Middle frontal gyrus (tissue), 1 donor: ENCODE data around the gene TNIP1.

ENCODE experiments used
- DNase-seq: peaks from one replicate; pipeline ENCODE4 v3.0.0-alpha.2; 2015; ENCODE audit warnings: low spot score; ENCODE audit errors: extremely low spot score

The TNIP1 gene

DNA sequence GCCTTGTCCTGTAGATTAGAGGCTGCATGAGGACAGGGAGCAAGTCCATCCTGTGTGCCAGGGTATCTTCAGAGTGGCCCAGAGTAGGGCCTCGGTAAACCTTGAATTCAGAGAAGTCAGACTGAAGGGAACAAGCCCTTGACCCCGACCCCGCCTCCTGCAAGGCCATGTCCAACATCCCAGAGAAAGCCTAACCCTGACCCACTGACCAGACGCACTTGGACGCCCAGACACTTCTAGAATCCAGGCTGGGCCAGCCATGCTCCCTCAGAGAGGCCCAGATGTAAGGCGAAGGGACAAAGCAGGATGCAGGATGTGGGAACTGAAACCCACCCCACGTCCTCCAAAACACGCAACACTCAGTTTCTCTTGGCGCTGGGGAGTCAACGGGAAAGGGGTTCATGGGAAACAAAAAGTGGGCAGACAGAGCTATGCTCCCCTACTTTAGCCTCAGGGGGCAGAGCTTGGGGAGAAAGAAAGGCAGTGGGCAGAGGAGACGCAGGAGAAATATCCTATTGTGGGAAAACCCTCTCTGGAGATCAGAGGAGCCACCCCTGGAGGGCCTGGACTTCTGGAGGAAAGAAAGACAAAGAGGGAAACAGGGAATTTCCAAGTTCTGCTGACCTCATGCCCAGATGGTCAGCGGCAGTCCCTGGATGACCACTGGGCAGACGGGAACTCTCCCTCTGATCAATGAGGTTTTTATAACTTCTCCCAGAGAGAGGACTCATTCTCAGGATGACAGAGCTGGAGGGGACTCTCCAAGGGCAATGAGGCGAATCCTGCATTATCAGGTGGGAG lies 13.0 kb downstream of the TNIP1 start:
- DNase-seq = no peak

- DNase-seq = no peak
Observed at GRCh38 chr5:151066920-151067319, 13.9 kb downstream of the TNIP1 start.

- no peak for DNase-seq
Observed at GRCh38 chr5:151065609-151066008, 15.2 kb downstream of the TNIP1 start.

DNA sequence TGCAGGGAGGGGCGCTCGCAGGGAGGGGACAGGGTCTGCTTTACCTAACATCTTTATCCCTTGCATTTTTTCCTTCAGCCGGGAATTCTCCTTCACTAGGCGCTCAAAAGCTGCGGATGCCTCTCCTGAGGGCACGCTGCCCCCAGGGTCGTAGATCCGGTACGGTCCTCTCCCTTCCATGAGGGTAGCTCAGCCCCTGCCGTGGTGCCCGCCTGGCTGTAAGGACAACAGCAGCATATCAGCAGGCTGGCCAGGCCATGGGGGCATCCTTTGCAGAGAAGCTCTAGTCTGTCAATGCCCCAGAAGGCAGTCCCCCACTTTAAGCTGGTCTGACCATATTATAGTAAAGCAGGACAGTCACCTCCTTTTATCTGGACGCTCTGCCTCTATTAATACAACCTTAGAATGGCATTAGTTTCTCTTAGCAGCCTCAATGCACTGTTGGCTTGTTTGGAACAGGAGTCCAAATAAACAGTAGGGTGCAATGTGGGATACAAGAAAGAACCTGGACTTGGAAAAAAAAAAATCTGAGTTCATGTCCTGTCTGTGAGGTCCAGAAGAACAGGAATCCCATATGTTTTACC lies 15.8 kb downstream of the TNIP1 start:
- DNase-seq = no peak

DNA sequence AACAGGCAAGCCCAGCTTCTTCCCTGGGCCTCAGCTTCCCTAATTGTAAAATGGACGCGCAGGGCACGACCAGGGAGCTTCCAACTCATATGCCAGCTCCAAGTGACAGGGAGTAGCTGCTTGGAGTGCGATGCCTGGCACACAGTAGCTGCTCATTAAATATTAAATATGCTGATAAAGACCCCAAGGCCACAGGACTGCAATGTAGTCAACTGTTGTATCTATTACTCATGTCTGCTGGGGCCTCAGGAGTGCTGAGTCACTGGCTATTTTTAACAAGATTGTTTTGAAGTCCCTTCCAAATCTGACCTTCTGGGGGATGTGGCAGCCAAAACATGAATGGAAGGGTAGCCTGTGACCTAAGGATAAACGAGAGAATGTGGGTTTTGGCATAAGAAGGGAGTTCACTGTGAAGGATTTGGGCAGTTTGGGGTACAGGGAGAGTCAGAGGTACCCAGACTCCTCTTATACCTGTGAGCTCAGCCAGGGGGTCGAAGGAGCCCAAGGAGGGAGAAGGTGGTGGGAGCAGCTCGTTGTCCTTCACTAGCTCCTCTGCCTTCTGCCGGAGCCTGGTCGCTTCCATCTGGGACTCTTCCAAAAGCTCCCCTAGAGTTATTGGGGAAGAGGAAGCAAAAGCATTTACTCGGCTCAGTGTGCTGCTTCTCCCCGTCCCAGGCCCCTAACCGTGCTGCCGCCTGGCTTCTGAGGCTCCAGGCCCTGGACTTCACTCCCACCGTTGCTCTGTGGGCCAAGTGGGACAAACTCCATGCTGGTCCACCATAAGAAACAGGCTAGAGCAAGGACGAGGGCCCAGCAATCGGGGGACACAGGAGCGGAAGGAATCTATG lies 17.5 kb downstream of the TNIP1 start:
- DNase-seq = no peak

GRCh38 chr5:151062405-151063141 lies 18.3 kb downstream of the TNIP1 start:
- DNase-seq = no peak

DNA sequence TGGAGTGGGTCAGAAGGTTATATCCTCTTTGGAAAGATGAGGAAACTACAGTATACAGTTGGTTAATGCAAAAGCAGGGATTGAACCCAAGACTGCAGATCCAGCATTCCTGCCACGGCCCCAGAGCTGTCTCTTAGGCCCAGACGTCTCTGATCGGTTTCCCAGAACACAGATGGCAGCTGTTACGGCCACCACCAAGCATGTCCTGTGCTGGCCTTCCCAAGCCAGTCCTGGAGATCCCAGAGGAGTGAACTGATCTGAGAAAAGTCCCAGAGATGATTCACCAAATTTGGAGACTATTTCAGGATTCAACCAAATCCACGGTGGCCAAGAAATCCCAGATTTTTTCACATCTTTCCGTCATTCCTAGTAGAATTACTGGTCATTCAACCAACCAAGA lies 20.1 kb downstream of the TNIP1 start:
- no peak for DNase-seq

DNA sequence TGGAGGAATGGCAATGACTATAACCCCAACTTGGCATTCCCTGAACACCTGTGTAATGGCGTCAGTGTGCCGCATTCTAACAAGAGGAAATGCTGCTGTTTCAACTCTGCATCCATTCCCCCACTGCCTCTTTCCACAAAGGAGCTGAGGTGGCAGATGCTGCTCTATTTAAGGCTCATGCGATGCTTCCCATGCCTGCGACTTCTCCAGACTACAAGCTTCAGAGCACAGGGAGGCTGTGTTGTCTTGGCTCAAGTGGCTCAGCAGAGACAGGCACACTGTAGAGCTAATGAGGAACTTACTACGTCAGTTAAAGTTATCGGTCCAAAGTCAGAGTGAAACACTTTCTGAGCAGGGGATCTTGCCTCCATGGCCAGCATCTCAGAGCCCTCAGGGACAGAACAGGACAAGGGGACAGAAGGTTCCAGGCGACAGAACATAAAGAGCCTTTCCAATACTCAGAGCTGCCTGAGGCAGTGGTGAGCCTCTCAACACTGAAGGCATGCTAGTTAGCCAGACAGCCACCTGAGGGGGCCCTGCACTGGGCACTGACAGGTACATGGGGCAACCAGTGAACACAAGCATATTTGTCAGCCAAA lies 21.8 kb downstream of the TNIP1 start:
- peak; percentile 20 for DNase-seq

- DNase-seq = no peak
Observed at GRCh38 chr5:151058301-151058700, 22.5 kb downstream of the TNIP1 start.

DNA sequence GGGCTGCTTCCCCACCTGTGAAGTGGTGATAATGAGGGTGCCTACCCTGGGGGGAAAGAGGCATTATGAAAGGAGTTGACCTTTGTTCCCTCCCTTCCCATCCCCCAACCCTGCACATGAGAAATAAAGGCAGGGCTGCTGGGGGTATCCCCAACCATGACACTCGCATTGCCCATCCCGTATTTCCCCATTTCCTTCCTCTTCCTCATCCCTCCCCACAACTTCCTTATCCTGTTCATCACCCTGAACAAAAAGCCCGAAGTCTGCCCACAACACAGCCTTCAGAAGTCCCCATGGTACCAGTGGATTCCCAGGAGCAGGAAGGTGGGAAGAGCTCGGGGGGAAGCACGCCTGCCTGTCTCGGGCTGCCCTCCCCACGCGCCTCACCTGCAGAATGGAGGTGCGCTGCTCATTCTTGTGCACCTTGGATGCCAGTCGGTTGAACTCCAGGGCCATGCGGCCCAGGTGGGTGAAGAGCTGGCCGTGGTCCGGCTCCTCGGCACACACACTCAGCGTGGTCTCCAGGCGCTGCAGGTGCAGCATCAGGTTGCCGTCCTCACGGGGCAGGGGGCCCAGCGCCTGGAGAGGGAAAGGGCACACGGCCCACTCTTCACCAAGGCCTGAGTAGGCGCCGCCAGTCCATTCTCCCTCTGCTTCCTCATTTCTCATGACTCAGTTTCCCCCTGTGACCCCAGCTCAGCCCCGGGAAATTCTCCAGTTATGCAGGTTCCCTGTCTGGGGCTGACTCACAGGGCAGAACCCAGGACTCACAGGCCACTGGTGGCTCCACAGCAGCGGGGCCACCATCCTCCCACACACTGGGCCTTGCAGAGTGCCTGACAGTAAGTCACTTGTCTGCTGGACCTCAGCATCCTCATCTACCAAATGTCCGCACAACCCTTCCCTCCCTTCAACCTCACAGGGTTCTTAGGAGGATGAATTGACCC lies 24.2 kb downstream of the TNIP1 start:
- DNase-seq = no peak

- DNase-seq = no peak
Observed at GRCh38 chr5:151055336-151055735, 25.5 kb downstream of the TNIP1 start.

- DNase-seq = no peak
Observed at GRCh38 chr5:151054709-151055108, 26.1 kb downstream of the TNIP1 start.

GRCh38 chr5:151053796-151054462 lies 26.9 kb downstream of the TNIP1 start:
- DNase-seq = no peak

DNA sequence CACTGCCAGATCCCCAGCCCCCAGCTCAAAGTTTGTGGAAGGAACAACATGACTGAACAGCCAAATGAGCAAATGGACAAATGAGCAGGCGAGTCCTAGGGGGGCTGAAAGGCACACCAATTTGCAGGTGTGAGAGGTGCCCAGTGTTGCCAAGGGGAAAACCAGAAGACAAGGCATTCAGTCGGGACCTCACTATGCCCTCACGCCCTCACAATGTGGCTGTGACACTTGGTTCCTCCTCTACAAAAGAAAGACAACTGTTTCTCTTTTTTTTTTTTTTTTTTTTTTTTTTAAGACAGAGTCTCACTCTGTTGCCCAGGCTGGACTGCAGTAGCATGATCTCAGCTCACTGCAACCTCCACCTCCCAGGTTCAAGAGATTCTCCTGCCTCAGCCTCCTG lies 28.0 kb downstream of the TNIP1 start:
- no peak for DNase-seq

- DNase-seq = no peak
Observed at GRCh38 chr5:151051931-151052608, 28.8 kb downstream of the TNIP1 start.

GRCh38 chr5:151051066-151051930 lies 29.5 kb downstream of the TNIP1 start:
- DNase-seq = peak; percentile 33

DNA sequence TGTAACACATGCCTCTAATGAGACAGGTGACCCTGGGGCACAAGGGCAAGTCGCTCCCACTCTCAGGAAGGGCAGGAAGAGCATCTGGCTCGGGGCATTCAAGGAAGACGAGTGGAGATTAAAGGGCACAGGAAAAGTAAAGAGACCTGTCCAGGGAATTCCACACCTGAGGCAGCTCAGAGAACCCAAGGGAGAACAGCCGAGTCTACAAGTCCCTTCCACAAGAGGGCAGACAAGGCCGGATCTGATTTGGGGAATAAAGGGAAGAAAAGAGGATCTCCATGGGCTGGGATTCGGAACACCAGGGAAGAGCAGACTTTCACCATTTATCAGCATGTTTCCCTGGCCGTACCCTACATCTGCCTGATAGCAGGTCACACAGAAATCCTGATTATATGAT lies 32.3 kb downstream of the TNIP1 start:
- DNase-seq = no peak
